Activated T-cell treated with anti-CD3 and anti-CD28 coated beads, Interleukin-2, amount 50 U/mL, for 1 hour (primary cell): ENCODE data around the gene ZNF346.

Experiments used
- DNase-seq: peaks from one replicate; pipeline ENCODE4 v3.0.0-alpha.2; 2020

Gene ZNF346

GRCh38 chr5:177095088-177095669 is 72.7 kb downstream of the ZNF346 start:
- no peak for DNase-seq

GRCh38 chr5:177096162-177097015 is 73.9 kb downstream of the ZNF346 start:
- no peak for DNase-seq

GRCh38 chr5:177097016-177097985 is 74.8 kb downstream of the ZNF346 start:
- no peak for DNase-seq

- DNase-seq = no peak
Observed at GRCh38 chr5:177098120-177098469, 75.6 kb downstream of the ZNF346 start.

- no peak for DNase-seq
Observed at GRCh38 chr5:177098470-177099141, 76.1 kb downstream of the ZNF346 start.

- DNase-seq = no peak
Observed at GRCh38 chr5:177099422-177100093, 77.1 kb downstream of the ZNF346 start.

- DNase-seq = no peak
Observed at GRCh38 chr5:177100714-177101121, 78.2 kb downstream of the ZNF346 start.

GRCh38 chr5:177103523-177104253 is 81.2 kb downstream of the ZNF346 start:
- DNase-seq = no peak

- no peak for DNase-seq
Observed at GRCh38 chr5:177105691-177106476, 83.4 kb downstream of the ZNF346 start.

GRCh38 chr5:177107159-177107558 is 84.7 kb downstream of the ZNF346 start:
- no peak for DNase-seq

- DNase-seq = no peak
Observed at GRCh38 chr5:177109810-177110209, 87.3 kb downstream of the ZNF346 start.

- peak; percentile 72 for DNase-seq
Observed at GRCh38 chr5:177111720-177112394, 89.4 kb downstream of the ZNF346 start.

GRCh38 chr5:177112589-177113220 is 90.2 kb downstream of the ZNF346 start:
- DNase-seq = no peak

- peak; percentile 86 for DNase-seq
Observed at GRCh38 chr5:177113566-177114424, 91.3 kb downstream of the ZNF346 start.

GRCh38 chr5:177116631-177117373 is 94.3 kb downstream of the ZNF346 start:
- peak; percentile 80 for DNase-seq

- DNase-seq = no peak
Observed at GRCh38 chr5:177117441-177118045, 95.0 kb downstream of the ZNF346 start.

GRCh38 chr5:177122566-177122965 is 100.1 kb downstream of the ZNF346 start:
- no peak for DNase-seq
